HG03521 (cell line): ENCODE data around the gene RAPGEF2.

Experiments
- ATAC-seq: cut with Tn5 transposase; IDR thresholded peaks from one replicate; pipeline ENCODE4 v1.9.1; 2021; ENCODE audit warnings: mild to moderate bottlenecking, moderate library complexity; ENCODE audit not compliant: unreplicated experiment

RAPGEF2 gene

GRCh38 chr4:159134429-159134828 is 31.6 kb downstream of the RAPGEF2 start:
- no peak for ATAC-seq

DNA sequence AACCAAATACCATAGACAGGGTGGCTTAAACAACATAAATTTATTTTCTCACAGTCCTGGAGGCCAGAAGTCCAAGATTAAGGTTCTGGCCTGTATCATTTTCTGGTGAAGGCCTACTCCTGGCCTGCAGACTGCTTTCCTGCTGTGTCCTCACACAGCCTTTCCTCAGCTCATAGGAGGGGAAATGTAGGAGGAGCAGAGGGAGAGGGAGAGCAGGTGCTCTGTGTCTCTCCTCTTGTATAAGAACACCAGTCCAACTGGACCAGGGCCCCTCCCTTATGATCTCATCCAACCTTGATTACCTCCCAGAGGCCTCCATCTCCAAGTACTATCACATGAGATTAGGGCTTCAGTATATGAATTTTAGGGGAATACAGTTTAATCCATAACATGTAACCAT is 34.3 kb downstream of the RAPGEF2 start:
- ATAC-seq = no peak

DNA sequence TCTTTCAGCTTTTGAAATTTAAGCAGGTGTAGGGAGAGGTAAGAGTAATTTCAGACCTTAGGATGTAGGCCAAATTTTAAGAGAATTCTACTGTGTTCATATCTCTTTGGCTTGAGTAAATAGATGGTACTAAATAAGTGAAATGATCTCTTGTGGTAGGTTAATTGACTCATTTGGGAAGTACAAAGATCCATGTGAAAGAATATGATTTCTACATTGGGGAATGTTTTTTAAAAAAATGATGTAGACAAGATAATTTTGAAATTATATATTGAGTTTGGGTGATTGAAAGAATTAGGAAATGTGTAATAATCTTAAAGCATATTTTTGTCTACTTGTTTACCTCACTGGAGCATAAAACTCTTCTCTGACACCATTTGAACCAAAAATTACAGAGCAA is 35.6 kb downstream of the RAPGEF2 start:
- ATAC-seq = no peak

DNA sequence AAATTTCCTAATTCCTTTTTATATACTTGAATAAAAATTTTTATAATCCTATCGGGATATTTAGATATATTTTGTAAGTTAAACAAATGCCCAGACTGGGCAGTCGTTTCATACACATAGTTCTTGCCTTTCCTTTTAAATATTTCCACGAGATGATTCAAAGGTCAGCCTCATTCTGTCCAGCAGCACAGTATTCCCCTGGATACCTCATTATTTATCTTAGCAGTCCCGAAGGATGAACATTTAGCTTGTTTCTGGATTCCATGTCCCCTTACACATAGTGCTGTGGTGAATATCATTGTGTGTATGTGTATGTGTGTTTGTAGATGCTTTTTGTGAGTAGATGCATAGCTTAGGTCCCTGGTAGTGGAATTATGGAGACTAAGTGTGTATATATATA is 38.3 kb downstream of the RAPGEF2 start:
- no peak for ATAC-seq

DNA sequence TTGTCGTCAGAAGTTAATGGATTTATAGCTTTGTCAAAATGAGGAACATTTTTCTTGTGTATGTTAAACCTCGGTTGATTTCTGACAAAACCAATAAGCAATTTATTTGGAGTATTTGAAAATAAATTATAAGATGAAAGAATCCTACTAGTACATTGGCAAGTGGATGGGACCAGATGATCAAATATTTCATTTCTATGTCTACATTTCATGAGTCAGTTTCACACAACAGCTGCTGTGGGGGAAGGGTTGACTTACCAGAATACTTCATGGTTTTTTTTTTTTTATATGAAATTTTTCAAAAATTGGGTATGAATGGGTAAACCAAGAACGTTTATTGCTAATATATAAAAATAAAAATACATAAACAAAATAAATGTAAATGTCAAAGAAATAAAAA is 39.4 kb downstream of the RAPGEF2 start:
- no peak for ATAC-seq

DNA sequence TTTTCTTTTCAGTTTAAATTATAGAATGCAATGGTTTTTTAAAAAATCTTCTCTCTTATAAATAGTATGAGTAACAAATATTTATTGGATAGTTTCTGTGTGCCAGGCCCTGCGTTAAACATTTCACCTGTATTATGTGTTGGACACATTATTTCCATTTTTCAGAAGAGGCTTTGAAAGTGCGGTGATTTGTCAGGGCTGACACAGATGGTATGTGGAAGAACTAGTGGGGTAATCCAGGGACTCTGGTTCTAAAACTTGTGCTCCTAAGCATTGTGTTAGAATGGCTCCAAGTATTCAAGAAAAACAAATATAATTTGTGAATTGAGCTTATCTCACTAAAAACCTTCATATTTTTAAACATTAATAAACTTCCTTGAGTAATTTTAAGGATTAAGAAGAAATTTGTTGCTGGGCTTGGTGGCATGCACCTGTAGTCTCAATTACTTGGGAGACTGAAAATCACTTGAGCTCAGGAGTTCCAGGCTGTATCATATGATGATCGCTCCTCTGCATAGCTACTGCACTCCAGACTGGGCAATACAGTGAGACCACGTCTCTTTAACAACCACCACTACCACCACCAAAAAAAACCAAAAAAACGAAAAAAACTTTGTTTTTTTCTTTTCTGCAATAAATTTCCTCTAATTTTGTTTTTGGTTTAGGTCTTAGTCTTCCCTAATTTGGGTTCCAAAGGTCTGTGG is 40.0 kb downstream of the RAPGEF2 start:
- no peak for ATAC-seq

DNA sequence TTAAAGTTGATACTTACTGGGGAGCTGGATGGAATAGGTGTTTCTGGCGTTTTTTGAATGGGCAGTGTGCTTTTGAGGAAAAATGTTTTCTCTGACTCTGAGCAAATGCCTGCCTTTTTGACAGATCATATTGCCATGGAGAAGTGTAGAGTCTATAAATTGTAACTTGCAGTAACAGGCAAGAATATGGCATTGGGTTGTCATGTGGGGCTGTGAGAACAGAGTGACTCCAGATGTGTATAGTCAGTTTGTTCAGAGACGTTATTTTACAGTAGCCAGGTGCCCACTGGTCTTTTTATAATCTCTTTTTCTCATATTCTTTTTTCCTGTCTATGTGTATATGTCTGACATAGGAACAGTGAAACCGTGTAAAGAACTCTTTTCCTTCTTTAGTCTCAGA is 40.8 kb downstream of the RAPGEF2 start:
- ATAC-seq = no peak

- no peak for ATAC-seq
Measured at GRCh38 chr4:159144112-159144694, 41.3 kb downstream of the RAPGEF2 start.

DNA sequence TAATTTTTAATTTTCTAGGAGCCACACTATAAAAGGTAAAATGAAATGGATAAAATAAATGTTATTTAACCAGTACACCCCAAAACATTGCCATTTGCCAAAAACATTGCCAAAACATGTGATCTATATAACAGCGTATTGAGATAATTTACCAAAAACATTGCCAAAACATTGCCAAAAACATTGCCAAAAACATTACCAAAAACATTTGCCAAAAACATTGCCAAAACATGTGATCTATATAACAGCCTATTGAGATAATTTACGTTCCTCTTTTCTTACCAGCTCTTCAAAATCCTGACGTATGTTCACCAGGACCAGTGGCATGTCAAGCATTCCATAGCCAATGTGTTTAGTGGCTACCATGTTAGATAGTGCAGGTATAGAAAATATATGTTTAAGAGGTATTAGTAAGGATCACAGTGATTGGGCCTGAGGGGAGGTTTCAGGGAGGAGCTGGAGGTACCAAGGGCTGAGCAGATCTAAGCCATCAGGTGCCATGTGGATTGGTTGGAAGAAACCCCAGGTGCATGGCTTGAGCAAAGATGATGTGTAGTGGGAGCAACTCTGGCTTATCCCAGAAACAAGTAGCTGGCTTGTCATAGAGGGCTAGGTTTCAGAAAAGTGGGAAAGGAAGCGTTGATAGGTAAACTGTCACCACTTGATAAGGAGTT is 42.6 kb downstream of the RAPGEF2 start:
- no peak for ATAC-seq

DNA sequence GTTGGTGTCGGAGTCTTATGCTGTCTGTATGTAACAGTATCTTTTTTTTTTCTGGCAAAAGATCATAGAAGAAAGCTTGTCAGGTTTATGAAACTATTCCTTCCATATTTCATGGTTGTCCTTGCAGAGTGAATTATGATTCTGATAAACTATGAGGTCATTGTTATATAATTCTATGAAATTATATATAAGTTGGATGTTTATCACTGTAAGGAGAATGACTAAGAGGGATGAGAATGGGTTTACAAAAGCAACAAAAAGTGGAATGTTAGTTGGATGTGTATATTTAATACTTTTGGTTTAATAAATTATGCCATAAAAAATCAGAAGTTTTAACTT is 43.1 kb downstream of the RAPGEF2 start:
- no peak for ATAC-seq

- no peak for ATAC-seq
Measured at GRCh38 chr4:159146488-159146887, 43.6 kb downstream of the RAPGEF2 start.

GRCh38 chr4:159148441-159148840 is 45.6 kb downstream of the RAPGEF2 start:
- ATAC-seq = no peak

DNA sequence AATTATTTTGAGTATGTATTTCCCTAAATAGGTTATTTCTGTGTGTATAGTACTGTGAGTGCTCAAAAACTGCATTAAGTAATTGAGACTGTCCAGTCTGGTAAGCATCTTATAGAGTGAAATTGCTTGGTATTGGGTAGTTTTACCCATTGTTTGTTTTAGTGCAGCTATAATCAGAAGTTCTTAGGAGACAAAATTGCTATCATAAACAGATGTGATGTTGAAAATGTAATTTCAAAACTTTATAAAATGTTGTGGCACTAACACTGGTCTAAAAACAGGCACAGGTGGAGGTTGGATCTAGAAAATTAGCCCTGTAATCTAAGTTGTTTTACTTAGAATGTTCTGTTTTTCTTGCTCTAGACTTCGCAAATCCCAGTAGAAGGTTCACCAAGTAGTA is 46.8 kb downstream of the RAPGEF2 start:
- ATAC-seq = no peak

DNA sequence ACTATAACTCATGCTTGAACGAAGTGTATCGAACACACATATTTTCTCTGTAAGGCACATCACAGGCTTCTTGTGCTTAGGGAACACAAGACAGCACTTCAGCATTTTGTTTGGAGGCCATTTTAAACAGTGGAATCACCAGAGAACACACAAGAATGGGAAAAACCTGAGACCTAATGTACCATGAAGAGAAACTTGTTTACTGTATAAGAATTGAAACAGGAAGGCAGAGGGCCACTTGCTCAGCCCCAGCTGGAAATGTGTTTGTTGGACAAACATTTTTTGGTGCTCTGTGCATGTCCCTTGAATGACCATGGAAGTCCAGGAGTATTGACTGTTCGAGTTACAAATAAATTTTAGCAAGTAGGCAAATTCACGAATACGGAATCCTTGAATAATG is 47.5 kb downstream of the RAPGEF2 start:
- no peak for ATAC-seq

- ATAC-seq = no peak
Measured at GRCh38 chr4:159150821-159151390, 48.0 kb downstream of the RAPGEF2 start.

DNA sequence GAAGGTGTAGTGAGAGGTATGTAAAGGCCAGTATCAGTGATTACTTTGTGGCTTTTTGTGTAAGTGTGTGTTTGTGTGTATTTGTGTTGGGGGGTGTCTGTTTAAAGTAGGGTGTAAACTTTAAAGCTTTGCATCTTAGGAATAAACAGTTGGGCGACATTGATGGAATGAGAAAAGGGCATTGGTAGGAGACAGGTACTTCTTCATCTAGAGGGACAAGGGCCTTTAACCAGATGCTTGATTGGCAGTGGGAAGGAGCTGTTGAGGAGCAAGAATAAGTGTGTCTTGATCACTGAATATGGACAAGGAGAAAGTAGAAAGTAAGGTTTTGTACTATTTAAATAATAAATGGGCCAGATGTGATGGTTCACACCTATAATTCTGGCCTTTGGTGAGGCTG is 48.8 kb downstream of the RAPGEF2 start:
- no peak for ATAC-seq

GRCh38 chr4:159152181-159152580 is 49.3 kb downstream of the RAPGEF2 start:
- no peak for ATAC-seq

GRCh38 chr4:159153669-159154068 is 50.8 kb downstream of the RAPGEF2 start:
- ATAC-seq = no peak

DNA sequence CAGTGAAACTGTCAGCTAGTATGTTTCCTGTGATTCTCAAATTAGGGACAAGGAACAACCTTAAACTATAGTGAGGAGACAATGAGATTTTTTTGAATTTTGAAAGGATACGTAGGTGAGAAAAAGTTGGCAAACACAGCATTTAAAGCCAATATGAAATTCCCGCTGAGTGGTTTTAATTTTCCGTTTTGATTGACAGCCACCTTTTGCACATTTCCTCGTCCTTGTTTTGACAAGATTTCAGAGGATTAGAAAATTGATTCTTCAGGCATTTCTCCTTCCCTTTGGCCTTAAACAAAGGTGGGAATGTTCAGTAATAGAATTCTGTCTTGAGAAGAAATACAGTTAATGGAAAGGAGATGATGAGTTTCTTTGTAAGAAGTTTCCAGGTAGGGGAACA is 52.2 kb downstream of the RAPGEF2 start:
- ATAC-seq = no peak

DNA sequence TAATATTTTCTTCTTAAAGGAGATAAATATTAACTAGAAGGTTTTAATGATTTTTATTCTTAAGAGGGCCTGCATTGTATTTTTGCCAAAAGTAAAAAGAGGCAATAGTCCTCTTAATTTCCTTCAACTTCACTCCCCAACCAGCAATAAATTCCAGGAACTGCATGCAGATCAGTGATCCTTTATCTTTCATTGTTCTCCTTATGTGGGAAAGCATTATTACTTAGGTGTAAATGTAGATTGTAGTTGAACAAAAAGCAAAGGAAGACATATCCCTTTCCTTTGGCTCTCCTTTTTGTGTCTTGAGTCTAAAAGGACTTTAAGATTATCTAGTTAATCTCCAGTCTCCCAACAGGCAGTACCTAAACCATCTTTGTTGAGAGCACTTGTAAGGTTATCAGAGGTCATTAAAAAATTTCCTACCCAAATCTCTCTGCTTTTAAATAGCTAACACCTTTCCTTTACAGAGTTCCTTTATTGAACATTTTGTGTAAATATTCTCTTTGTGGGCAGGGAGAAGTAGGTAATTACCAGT is 55.3 kb downstream of the RAPGEF2 start:
- no peak for ATAC-seq

GRCh38 chr4:159158985-159159384 is 56.1 kb downstream of the RAPGEF2 start:
- ATAC-seq = no peak

DNA sequence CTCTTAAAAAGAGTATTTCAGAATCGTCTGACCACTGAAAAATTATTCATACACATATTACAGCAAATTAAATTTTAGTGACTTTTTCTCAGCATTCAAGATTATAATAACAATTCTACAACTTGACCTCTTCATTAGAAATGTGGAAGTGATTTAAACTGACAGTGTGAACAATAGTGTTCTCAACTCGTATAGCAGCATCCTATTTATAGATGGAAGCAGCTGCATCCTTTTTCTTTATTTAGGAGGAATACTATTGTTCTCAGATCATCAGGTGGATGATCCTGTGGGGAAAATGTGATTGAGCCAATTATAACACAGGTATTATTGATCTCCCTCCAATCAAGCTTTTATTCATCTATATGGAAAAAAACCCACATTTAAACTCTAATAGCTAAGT is 56.7 kb downstream of the RAPGEF2 start:
- ATAC-seq = no peak
